RWPE2 (cell line): ENCODE results near the gene CASP5.
"Not testable (repeated sequence)": the region's sequence is repeated elsewhere in the genome, so short reads cannot be mapped to it uniquely, and the experiment has no call there.

Experiments used
- ATAC-seq: fragments of 200-7000 bp; cut with Tn5 transposase; 3 replicates; pipeline ENCODE4 v1.9.1; 2021; ENCODE audit warnings: low read depth
- DNase-seq: peaks from one replicate; pipeline ENCODE4 v3.0.0-alpha.2; 2020; ENCODE audit warnings: low spot score
- H3K27ac ChIP-seq: fragments of 450-650 bp; 2 replicates; pipeline ENCODE4 v1.5.1; 2017; ENCODE audit warnings: mild to moderate bottlenecking; ENCODE audit not compliant: poor library complexity, severe bottlenecking
- H3K27me3 ChIP-seq: fragments of 250-450 bp; sonication (Bioruptor Pico); 2 replicates; pipeline ENCODE4 v1.5.1; 2021; ENCODE audit warnings: mild to moderate bottlenecking, moderate library complexity; ENCODE audit not compliant: insufficient read depth, poor library complexity, severe bottlenecking
- H3K36me3 ChIP-seq: fragments of 250-450 bp; sonication (Bioruptor Pico); 2 replicates; pipeline ENCODE4 v1.5.1; 2020; ENCODE audit warnings: low read depth, mild to moderate bottlenecking, moderate library complexity
- H3K4me1 ChIP-seq: fragments of 250-450 bp; sonication (Bioruptor Pico); 2 replicates; pipeline ENCODE4 v1.5.1; 2021; ENCODE audit warnings: mild to moderate bottlenecking, moderate library complexity; ENCODE audit not compliant: insufficient read depth, poor library complexity, severe bottlenecking
- H3K4me3 ChIP-seq: fragments of 250-450 bp; sonication (Bioruptor Pico); 2 replicates; pipeline ENCODE4 v1.5.1; 2021; ENCODE audit warnings: mild to moderate bottlenecking, moderate library complexity; ENCODE audit not compliant: severe bottlenecking
- H3K9me3 ChIP-seq: fragments of 250-450 bp; sonication (Bioruptor Pico); 2 replicates; pipeline ENCODE4 v1.5.1; 2021; ENCODE audit warnings: mild to moderate bottlenecking, moderate library complexity; ENCODE audit not compliant: severe bottlenecking
- TF ChIP-seq, protein P1 (sequence below): fragments of 450-650 bp; IDR thresholded peaks from one replicate; pipeline ENCODE4 v1.5.1; 2017; ENCODE audit warnings: mild to moderate bottlenecking, moderate library complexity; ENCODE audit not compliant: poor library complexity, severe bottlenecking

Gene CASP5

DNA sequence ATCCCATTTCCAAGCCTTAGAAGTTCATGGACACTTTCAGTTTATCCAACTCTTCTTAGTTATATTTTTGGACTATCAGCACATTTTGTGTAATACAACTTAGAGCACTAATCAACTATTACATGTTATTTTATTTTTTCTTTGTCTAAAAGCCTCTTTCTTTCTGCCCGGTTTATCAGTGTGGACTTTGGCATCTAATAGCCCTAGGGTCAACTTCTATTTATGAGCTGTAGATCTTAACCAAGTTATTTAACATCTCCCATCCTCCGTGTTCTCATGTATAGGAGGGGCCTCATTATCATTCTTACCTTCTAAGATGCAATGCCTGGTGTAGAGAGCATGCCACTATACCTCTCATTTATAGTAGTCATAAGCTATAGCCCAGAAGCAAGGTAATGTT lies 17.7 kb upstream of the CASP5 start:
- Histone ChIP-seq H3K27ac (no peak overlapping the region), H3K27me3 (no peaks in the 10 kb centered on the region), H3K4me1 (peaks cover 5% of the 10 kb centered on the region), H3K4me3 (no peak overlapping the region), H3K36me3 (no peaks in the 10 kb centered on the region), H3K9me3 (no peaks in the 10 kb centered on the region)
- DNase-seq, result no peak
- ATAC-seq, result no peak
- TF ChIP-seq, protein P1, sequence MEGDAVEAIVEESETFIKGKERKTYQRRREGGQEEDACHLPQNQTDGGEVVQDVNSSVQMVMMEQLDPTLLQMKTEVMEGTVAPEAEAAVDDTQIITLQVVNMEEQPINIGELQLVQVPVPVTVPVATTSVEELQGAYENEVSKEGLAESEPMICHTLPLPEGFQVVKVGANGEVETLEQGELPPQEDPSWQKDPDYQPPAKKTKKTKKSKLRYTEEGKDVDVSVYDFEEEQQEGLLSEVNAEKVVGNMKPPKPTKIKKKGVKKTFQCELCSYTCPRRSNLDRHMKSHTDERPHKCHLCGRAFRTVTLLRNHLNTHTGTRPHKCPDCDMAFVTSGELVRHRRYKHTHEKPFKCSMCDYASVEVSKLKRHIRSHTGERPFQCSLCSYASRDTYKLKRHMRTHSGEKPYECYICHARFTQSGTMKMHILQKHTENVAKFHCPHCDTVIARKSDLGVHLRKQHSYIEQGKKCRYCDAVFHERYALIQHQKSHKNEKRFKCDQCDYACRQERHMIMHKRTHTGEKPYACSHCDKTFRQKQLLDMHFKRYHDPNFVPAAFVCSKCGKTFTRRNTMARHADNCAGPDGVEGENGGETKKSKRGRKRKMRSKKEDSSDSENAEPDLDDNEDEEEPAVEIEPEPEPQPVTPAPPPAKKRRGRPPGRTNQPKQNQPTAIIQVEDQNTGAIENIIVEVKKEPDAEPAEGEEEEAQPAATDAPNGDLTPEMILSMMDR, result no peak

- Histone ChIP-seq H3K4me1 (peaks cover 3% of the 10 kb centered on the region), H3K9me3 (no peaks in the 10 kb centered on the region), H3K4me3 (peak within 1 kb of the TSS; percentile 34), H3K36me3 (peaks cover 11% of the 10 kb centered on the region), H3K27ac (peak within 1 kb of the TSS; percentile 44), H3K27me3 (no peaks in the 10 kb centered on the region)
- DNase-seq, result no peak
- TF ChIP-seq, protein P1, result no peak
- ATAC-seq, result peak; percentile 96
Measured at GRCh38 chr11:105034813-105035620, 12.0 kb upstream of the CASP5 start, which contains the start of gene CASP1. Gene CASP1, minus strand, starts transcription at chr11:105035144. Its CDS starts 31 bp downstream, at chr11:105035113.

DNA sequence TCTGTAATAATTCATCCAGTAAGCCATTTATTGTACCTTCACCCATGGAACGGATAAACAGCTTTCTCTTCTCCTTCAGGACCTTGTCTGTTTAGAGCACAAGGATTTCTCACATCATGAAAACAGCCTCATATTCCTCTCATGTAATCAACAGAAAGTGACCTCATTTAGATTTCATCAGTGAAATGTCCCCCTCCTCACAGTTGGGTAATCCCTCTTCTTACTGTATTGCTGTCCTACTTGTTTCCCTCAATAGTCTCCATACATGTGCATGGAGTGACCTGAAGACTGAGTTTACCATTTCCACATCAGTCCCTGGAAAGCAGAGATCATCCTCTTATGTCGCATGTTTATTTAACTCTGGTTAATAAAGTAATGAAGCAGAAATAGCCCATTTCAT lies 11.4 kb upstream of the CASP5 start:
- DNase-seq, H3K9me3 ChIP-seq, H3K27me3 ChIP-seq, H3K4me1 ChIP-seq: not testable (repeated sequence)
- Histone ChIP-seq H3K4me3 (peak overlapping the region; percentile 34), H3K36me3 (peaks cover 16% of the 10 kb centered on the region), H3K27ac (peak overlapping the region; percentile 44)
- ATAC-seq, result peak; percentile 18; the same call in 2 of the 3 replicates

DNA sequence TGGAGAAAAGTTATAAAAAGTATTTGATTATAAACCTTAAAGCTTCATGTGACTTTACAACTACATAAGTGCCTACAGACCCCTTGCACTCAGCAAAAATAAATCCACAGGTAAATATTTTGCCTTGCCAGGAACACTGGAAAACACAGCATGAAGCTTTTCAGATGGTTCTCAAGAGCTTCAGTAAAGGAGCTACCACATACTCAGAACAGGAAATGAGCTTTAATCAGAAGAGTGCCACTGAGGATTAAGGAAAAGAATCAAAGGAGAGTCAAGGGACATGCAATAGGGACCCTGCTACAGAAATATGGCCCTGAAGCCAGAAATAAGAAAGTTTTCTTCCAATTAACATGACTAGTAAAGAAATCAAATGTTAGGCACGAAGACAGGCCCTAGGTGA lies 10.8 kb upstream of the CASP5 start:
- ATAC-seq, result no peak
- Histone ChIP-seq H3K27ac (no peak overlapping the region), H3K4me1 (peaks cover 3% of the 10 kb centered on the region), H3K4me3 (no peak overlapping the region), H3K9me3 (no peaks in the 10 kb centered on the region), H3K36me3 (peaks cover 22% of the 10 kb centered on the region), H3K27me3 (no peaks in the 10 kb centered on the region)
- no peak for DNase-seq
- TF ChIP-seq, protein P1, result no peak

DNA sequence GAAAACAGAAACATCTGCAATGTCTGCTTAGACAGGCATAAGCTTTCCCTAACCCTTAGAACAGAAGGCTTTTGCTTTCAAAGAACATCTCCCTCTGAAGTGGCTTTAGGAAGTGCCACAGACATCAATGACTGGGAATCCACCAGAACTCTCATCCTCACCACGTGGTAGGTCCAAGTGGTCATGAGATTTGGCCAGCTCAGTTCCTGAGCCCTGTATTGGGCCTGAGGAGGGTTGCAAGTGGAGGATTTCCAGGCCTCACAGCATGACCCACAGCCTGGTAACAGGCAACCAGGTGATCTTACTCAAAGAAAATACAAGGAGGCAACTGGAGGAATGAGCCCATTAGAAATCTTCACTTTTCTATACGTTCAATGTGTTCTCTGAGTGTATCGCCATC lies 10.4 kb upstream of the CASP5 start:
- peaks cover 27% of the 10 kb centered on the region for H3K36me3 ChIP-seq
- DNase-seq (no peak), ATAC-seq (no peak)
- H3K27ac ChIP-seq, result no peak overlapping the region
- H3K9me3 ChIP-seq, result no peaks in the 10 kb centered on the region
- H3K27me3 ChIP-seq, result no peaks in the 10 kb centered on the region
- no peak overlapping the region for H3K4me3 ChIP-seq
- H3K4me1 ChIP-seq, result peaks cover 3% of the 10 kb centered on the region
- TF ChIP-seq, protein P1, result no peak
